GM12891 (cell line): ENCODE data around the gene COL24A1.

Source experiments
- POLR2A ChIP-seq: IDR thresholded peaks from 2 replicates; pipeline ENCODE4 v1.6.1; 2011; ENCODE audit warnings: low read depth, low read length, control low read depth
- SPI1 ChIP-seq: IDR thresholded peaks from 2 replicates; pipeline ENCODE4 v1.6.1; 2011; ENCODE audit warnings: low read depth, low read length, control low read depth

- TF ChIP-seq POLR2A, result no peak
- no peak for TF ChIP-seq SPI1
These were observed 409.8 kb downstream of the COL24A1 start for GRCh38 chr1:85746777-85747176.
